Mesenchymal stem cell (in vitro differentiated cells and primary cell): ENCODE results near the gene RPS25.
A peak's percentile ranks its signal among the peaks of the same experiment; 100 is the strongest.

Source experiments
- DNase-seq: peaks from one replicate; pipeline ENCODE4 v3.0.0-alpha.2; 2013
- H2AFZ ChIP-seq: one replicate; pipeline ENCODE4 v1.6.1; 2013; ENCODE audit warnings: low read depth, mild to moderate bottlenecking, control low read depth, inconsistent platforms, low read length, moderate library complexity
- H2AK5ac ChIP-seq: 2 replicates; pipeline ENCODE4 v1.6.1; 2013; ENCODE audit warnings: low read length, moderate library complexity, mild to moderate bottlenecking, inconsistent platforms; ENCODE audit not compliant: severe bottlenecking
- H2BK120ac ChIP-seq: one replicate; pipeline ENCODE4 v1.6.1; 2013; ENCODE audit warnings: low read depth, mild to moderate bottlenecking, inconsistent platforms, low read length, moderate library complexity
- H2BK12ac ChIP-seq, 2 experiments: one replicate each; pipeline ENCODE4 v1.6.1; 2013; ENCODE audit warnings: inconsistent platforms in 2 of 2, low read length in 2 of 2, mild to moderate bottlenecking in 2 of 2, moderate library complexity in 2 of 2, control low read depth in 1 of 2
- H2BK15ac ChIP-seq: one replicate; pipeline ENCODE4 v1.6.1; 2013; ENCODE audit warnings: mild to moderate bottlenecking, low read depth, inconsistent platforms; ENCODE audit not compliant: poor library complexity, severe bottlenecking
- H2BK5ac ChIP-seq: 2 replicates; pipeline ENCODE4 v1.6.1; 2013; ENCODE audit warnings: low read depth, mild to moderate bottlenecking, low read length, control low read depth, inconsistent platforms; ENCODE audit not compliant: poor library complexity, severe bottlenecking
- H3K14ac ChIP-seq, 2 experiments: one replicate each; pipeline ENCODE4 v1.6.1; 2013; ENCODE audit warnings: inconsistent platforms in 2 of 2, low read length in 2 of 2, control low read depth in 1 of 2, mild to moderate bottlenecking in 1 of 2, moderate library complexity in 1 of 2
- H3K18ac ChIP-seq, 2 experiments: one replicate each; pipeline ENCODE4 v1.6.1; 2013; ENCODE audit warnings: inconsistent platforms in 2 of 2, low read length in 2 of 2, control low read depth in 1 of 2, low read depth in 1 of 2, mild to moderate bottlenecking in 1 of 2
- H3K23ac ChIP-seq, 2 experiments: one replicate each; pipeline ENCODE4 v1.6.1; 2013; ENCODE audit warnings: inconsistent platforms in 2 of 2, low read length in 2 of 2, mild to moderate bottlenecking in 2 of 2, moderate library complexity in 2 of 2, control low read depth in 1 of 2
- H3K27ac ChIP-seq: 2 replicates; pipeline ENCODE4 v1.5.1; 2013; ENCODE audit warnings: mild to moderate bottlenecking, moderate library complexity, low read length, control low read depth, inconsistent platforms; ENCODE audit not compliant: poor library complexity, severe bottlenecking
- H3K27me3 ChIP-seq, 2 experiments: 2 replicates each; pipeline versions ENCODE4 v1.6.1 to v1.7.0; 2013; ENCODE audit warnings: low read length in 2 of 2, mild to moderate bottlenecking in 2 of 2, moderate library complexity in 2 of 2, control low read depth in 1 of 2, inconsistent platforms in 1 of 2; ENCODE audit not compliant: control insufficient read depth in 1 of 2, insufficient read depth in 1 of 2
- H3K36me3 ChIP-seq, 2 experiments: 2 replicates each; pipeline versions ENCODE4 v1.6.1 to v1.7.0; 2013; ENCODE audit warnings: low read length in 2 of 2, control low read depth in 1 of 2, inconsistent platforms in 1 of 2, low read depth in 1 of 2, mild to moderate bottlenecking in 1 of 2; ENCODE audit not compliant: insufficient read depth in 2 of 2, control insufficient read depth in 1 of 2
- H3K4ac ChIP-seq, 2 experiments: one replicate each; pipeline ENCODE4 v1.6.1; 2013; ENCODE audit warnings: inconsistent platforms in 2 of 2, low read length in 2 of 2, mild to moderate bottlenecking in 2 of 2, moderate library complexity in 2 of 2, control low read depth in 1 of 2, low read depth in 1 of 2
- H3K4me1 ChIP-seq: 2 replicates; pipeline ENCODE4 v1.6.1; 2013; ENCODE audit warnings: low read depth, low read length, control low read depth; ENCODE audit not compliant: control insufficient read depth, insufficient read depth
- H3K4me2 ChIP-seq: 2 replicates; pipeline ENCODE4 v1.6.1; 2013; ENCODE audit warnings: low read length, mild to moderate bottlenecking, inconsistent platforms; ENCODE audit not compliant: poor library complexity, severe bottlenecking
- H3K4me3 ChIP-seq, 2 experiments: 2 replicates each; pipeline versions ENCODE4 v1.5.1 to v1.7.0; 2013; ENCODE audit warnings: low read length in 2 of 2, mild to moderate bottlenecking in 2 of 2, control low read depth in 1 of 2, low read depth in 1 of 2; ENCODE audit not compliant: insufficient read depth in 1 of 2
- H3K79me1 ChIP-seq: replicated peaks from 2 replicates; pipeline ENCODE4 v1.6.1; 2013; ENCODE audit warnings: mild to moderate bottlenecking, control low read depth, low read length, inconsistent platforms; ENCODE audit not compliant: poor library complexity, severe bottlenecking
- H3K9ac ChIP-seq: 2 replicates; pipeline ENCODE4 v1.7.0; 2013; ENCODE audit warnings: mild to moderate bottlenecking, low read length, moderate library complexity
- H3K9me3 ChIP-seq: 2 replicates; pipeline ENCODE4 v1.7.0; 2013; ENCODE audit warnings: mild to moderate bottlenecking, low read length; ENCODE audit not compliant: control insufficient read depth
- H4K8ac ChIP-seq: one replicate; pipeline ENCODE4 v1.6.1; 2013; ENCODE audit warnings: inconsistent platforms, mild to moderate bottlenecking, low read length, moderate library complexity
- H4K91ac ChIP-seq: one replicate; pipeline ENCODE4 v1.6.1; 2013; ENCODE audit warnings: mild to moderate bottlenecking, low read length, inconsistent platforms
- WGBS: methylation state at CpG from one replicate; pipeline ENCODE4 v1.1.7; 2013; ENCODE audit warnings: mixed read lengths; 5-methylcytosine and 5-hydroxymethylcytosine counted together

Gene RPS25

DNA sequence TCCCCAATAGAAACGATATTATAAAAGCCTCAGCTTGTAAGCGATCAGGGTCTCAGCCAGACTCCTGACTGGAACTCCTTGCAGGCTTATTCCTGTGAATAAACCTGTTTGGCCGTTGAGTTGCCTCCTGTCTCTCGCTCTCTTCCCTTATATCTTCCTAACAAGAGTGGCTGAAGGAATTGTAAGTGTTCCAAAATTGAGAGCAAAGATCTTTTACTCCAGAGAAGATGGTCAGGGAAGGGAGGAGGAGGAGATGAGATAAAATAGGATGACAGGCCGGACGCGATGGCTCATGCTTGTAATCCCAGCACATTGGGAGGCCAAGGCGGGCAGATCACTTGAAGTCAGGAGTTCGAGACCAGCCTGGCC, 13.8 kb upstream of the RPS25 start:
- Histone ChIP-seq H3K4me3 (no peak overlapping the region), H2BK120ac (no peak overlapping the region), H3K4me1 (peaks cover 30% of the 10 kb centered on the region), H3K23ac (no peak overlapping the region), H3K36me3 (peaks cover 9 to 14% of the 10 kb centered on the region in 2 experiments), H3K27ac (no peak overlapping the region), H2AK5ac (no peak overlapping the region), H3K27me3 (no peaks in the 10 kb centered on the region), H3K18ac (no peak overlapping the region), H3K9ac (no peak overlapping the region), H3K9me3 (no peaks in the 10 kb centered on the region), H2BK15ac (no peak overlapping the region), H3K4me2 (no peak overlapping the region), H2BK12ac (no peak overlapping the region), H3K14ac (no peak overlapping the region), H3K79me1 (peaks cover 11% of the 10 kb centered on the region), H4K91ac (no peak overlapping the region), H3K4ac (no peak overlapping the region), H4K8ac (no peak overlapping the region), H2BK5ac (no peak overlapping the region), H2AFZ (no peak overlapping the region)
- WGBS = 93% methylated on average over 7 of the region's 9 CpGs
- no peak for DNase-seq

DNA sequence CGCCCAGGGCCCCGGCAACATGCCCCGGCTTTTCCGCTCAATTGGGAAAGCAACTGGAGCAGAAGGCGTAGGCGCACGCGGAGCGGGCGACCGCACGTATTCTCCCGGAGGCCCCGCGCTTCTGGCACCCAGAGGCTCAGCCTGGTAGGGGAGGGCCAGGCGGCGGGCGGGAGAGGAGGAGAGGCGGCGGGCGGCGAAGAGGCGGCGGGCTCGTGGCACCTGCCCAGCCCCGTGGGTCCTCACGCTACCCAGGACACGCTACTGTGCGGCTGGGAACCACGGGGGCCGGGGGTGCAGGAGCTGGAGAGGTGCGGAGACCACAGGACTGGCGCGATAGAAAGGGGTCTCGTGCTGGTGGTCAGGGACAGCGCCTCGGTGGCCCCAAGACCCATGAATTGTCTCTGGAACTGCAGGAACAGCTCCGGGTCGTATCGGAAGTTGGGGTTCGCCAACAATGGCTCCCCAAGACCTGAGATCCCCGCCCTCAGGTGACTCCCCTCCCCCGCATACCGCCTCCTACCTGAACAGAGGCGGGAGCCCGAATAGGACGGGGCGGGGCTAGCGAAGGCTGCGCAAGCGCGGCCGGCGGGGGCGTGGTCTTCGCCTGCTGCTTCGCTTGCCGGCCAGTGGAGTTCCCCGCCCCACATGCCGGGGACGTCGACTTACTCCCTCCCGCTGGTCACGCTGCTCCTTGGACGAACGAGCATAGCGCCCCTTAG, 12.3 kb upstream of the RPS25 start, which contains the start of gene SLC37A4:
Gene SLC37A4, minus strand, starts transcription at position 549 of the 719 bp plus-strand sequence.
- Histone ChIP-seq H3K4me2 (peak within 1 kb of the TSS; percentile 88), H2BK120ac (no peak within 1 kb of the TSS), H3K27me3 (no peaks in the 10 kb centered on the region), H3K9ac (peak within 1 kb of the TSS; percentile 85), H4K91ac (no peak within 1 kb of the TSS), H3K23ac (peak within 1 kb of the TSS in 1 of 2 experiments; percentile 57), H2AFZ (peak within 1 kb of the TSS; percentile 85), H3K79me1 (peaks cover 24% of the 10 kb centered on the region), H3K4me1 (peaks cover 41% of the 10 kb centered on the region), H3K18ac (peak within 1 kb of the TSS; percentile 15 to 81), H4K8ac (peak within 1 kb of the TSS; percentile 73), H3K27ac (peak within 1 kb of the TSS; percentile 93), H3K14ac (peak within 1 kb of the TSS in 1 of 2 experiments; percentile 85), H3K36me3 (peaks cover 15 to 28% of the 10 kb centered on the region in 2 experiments), H2BK12ac (peak within 1 kb of the TSS in 1 of 2 experiments; percentile 37), H3K4ac (peak within 1 kb of the TSS; percentile 53 to 69), H2AK5ac (peak within 1 kb of the TSS; percentile 33), H3K9me3 (no peaks in the 10 kb centered on the region), H2BK15ac (peak within 1 kb of the TSS; percentile 32), H3K4me3 (peak within 1 kb of the TSS; percentile 89 to 95), H2BK5ac (peak within 1 kb of the TSS; percentile 85)
- DNase-seq = peak; percentile 96
- WGBS = under 1% methylated on average over 54 of the region's 67 CpGs

DNA sequence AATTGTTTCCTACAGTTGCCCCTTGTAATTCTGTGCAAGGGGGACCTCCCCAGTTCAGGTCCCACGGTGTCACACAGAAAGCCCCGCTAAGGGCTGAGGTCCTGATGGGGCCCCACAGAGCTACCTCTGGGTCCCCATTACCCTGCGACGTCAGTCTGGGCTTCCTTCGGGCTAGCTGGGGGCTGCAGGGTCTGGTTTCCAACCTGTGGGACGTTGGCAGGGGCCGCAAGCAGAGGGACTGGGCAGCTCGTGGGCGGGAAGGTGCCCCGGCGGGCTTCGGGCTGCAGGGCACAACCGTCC, 11.8 kb upstream of the RPS25 start:
- no peak overlapping the region for H4K91ac ChIP-seq
- peak overlapping the region in 1 of 2 experiments; percentile 35 for H3K14ac ChIP-seq
- peak overlapping the region; percentile 85 for H3K9ac ChIP-seq
- H3K4me2 ChIP-seq = peak overlapping the region; percentile 88
- DNase-seq = no peak
- H2BK120ac ChIP-seq = no peak overlapping the region
- H3K9me3 ChIP-seq = no peaks in the 10 kb centered on the region
- peak overlapping the region in 1 of 2 experiments; percentile 38 for H3K4ac ChIP-seq
- H4K8ac ChIP-seq = no peak overlapping the region
- no peak overlapping the region for H2BK5ac ChIP-seq
- H3K18ac ChIP-seq = peak overlapping the region; percentile 15 to 81
- no peak overlapping the region for H3K23ac ChIP-seq
- WGBS = 1% methylated on average over 13 of the region's 13 CpGs
- H3K27ac ChIP-seq = peak overlapping the region; percentile 93
- peaks cover 27% of the 10 kb centered on the region for H3K79me1 ChIP-seq
- no peak overlapping the region for H2AK5ac ChIP-seq
- no peaks in the 10 kb centered on the region for H3K27me3 ChIP-seq
- peak overlapping the region; percentile 85 for H2AFZ ChIP-seq
- H3K36me3 ChIP-seq = peaks cover 20 to 33% of the 10 kb centered on the region in 2 experiments
- peak overlapping the region; percentile 89 to 95 for H3K4me3 ChIP-seq
- no peak overlapping the region for H2BK15ac ChIP-seq
- peaks cover 41% of the 10 kb centered on the region for H3K4me1 ChIP-seq
- H2BK12ac ChIP-seq = no peak overlapping the region

DNA sequence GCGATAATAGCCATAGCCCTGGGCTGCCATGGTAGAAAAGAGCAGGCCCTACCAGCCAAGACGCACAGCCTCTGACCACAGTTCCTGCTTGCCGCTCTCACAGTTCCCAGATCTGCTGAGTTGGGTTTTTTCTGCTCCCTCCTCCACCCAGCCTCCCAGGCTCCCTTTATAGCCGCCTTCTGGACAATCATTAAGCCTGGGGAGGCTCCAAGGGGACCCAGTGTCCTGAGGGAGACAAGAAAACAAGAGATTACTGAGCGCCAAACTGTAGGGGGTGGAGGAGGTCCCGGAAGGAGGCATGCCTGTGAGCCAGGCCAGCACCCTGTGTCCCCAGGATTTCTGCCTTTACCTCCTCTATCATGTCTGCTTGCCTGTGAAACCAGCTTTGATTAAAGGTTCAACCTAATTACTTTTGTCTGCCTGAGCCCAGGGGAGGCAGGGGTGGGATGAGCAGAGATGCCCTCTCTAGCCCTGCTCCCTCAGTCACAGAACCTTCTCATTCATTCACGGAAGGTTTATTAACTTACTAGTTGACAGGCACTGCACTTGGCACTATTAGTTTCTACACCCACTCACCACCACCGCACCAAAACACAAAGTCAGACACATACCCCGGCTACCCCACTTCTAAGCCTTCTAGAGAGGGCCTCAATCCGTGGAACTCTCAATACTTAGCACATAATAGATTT, 11.3 kb upstream of the RPS25 start:
- Histone ChIP-seq H3K79me1 (peaks cover 32% of the 10 kb centered on the region), H2BK12ac (peak overlapping the region in 1 of 2 experiments; percentile 60), H3K4ac (peak overlapping the region in 1 of 2 experiments; percentile 26), H4K8ac (no peak overlapping the region), H4K91ac (peak overlapping the region; percentile 46), H2AFZ (no peak overlapping the region), H2BK5ac (peak overlapping the region; percentile 24), H3K36me3 (peaks cover 24 to 38% of the 10 kb centered on the region in 2 experiments), H3K27me3 (no peaks in the 10 kb centered on the region), H3K9me3 (no peaks in the 10 kb centered on the region), H3K23ac (no peak overlapping the region), H3K18ac (no peak overlapping the region), H2BK15ac (no peak overlapping the region), H3K9ac (peak overlapping the region; percentile 85), H2AK5ac (peak overlapping the region; percentile 98), H3K14ac (no peak overlapping the region), H3K4me3 (peak overlapping the region; percentile 7 to 95), H3K4me2 (peak overlapping the region; percentile 88), H3K4me1 (peaks cover 41% of the 10 kb centered on the region), H3K27ac (peak overlapping the region; percentile 93), H2BK120ac (peak overlapping the region; percentile 29)
- DNase-seq = peak; percentile 44
- WGBS = 38% methylated on average over 10 of the region's 10 CpGs
